ENCODE data around the gene CCNY. TPM values are rescaled to one million over a fixed set of nuclear protein-coding genes. Genes with fewer than 3 reads are reported as not detected.

The CCNY gene
- total RNA-seq, 1 experiment from 2014 or later: 62.2 TPM

GRCh38 chr10:35545079-35545657 lies 208.9 kb downstream of the CCNY start:
- H3K4me2 ChIP-seq (ENCODE audit: low read length): no peak overlapping the region
- H3K9ac ChIP-seq (ENCODE audit: low read length): no peak overlapping the region
- no peaks in the 10 kb centered on the region for H4K20me1 ChIP-seq (ENCODE audit: insufficient read depth)
- ChIA-PET CTCF (no interaction called here), POLR2A (no interaction called here), RAD21 (ENCODE audit: low non-redundant PET in 1 of 2, low total read pairs in 2 of 2, uncharacterized antibody in 2 of 2, unreplicated experiment in 2 of 2) (no interaction called here)
- intact Hi-C loops (cut with micrococcal nuclease): no loop called here
- H3K27me3 ChIP-seq (ENCODE audit: insufficient read depth, low read length): no peaks in the 10 kb centered on the region
- H3K4me1 ChIP-seq (ENCODE audit: control insufficient read depth in 1 of 2, insufficient read depth in 2 of 2, low read length in 2 of 2): no peaks in the 10 kb centered on the region; a peak in 1 of 4 replicates
- DNase-seq (ENCODE audit: low read depth, low spot score) (no peak), ATAC-seq (no peak)
- no peaks in the 10 kb centered on the region for H3K9me2 ChIP-seq (ENCODE audit: insufficient read depth)
- TF ChIP-seq ZNF274 (IDR thresholded peaks at IDR 0.05; ENCODE audit: low read depth, low read length): no peak
- no peak for TF ChIP-seq SIN3A (IDR thresholded peaks at IDR 0.05; ENCODE audit: low read depth)
- TF ChIP-seq EZH2phosphoT487 (IDR thresholded peaks at IDR 0.05; ENCODE audit: borderline replicate concordance): no peak
- TF ChIP-seq TCF7L2 (IDR thresholded peaks at IDR 0.05; ENCODE audit: borderline replicate concordance, extremely low read depth, insufficient read depth, insufficient read length): no peak
- TF ChIP-seq ELF1 (IDR thresholded peaks at IDR 0.05; ENCODE audit: borderline replicate concordance, low read depth): no peak
- TF ChIP-seq YY1 (IDR thresholded peaks at IDR 0.05; ENCODE audit: extremely low read depth, insufficient replicate concordance, low read depth, low read length): no peak
- no peak for TF ChIP-seq ATF3 (IDR thresholded peaks at IDR 0.05)
- TF ChIP-seq REST (IDR thresholded peaks at IDR 0.05; ENCODE audit: low read depth): no peak
- no peak for TF ChIP-seq SRF (IDR thresholded peaks at IDR 0.05; ENCODE audit: low read depth)
- no peak for TF ChIP-seq POLR2AphosphoS5 (IDR thresholded peaks at IDR 0.05; ENCODE audit: low read depth, low read length)
- TF ChIP-seq ZBTB33 (IDR thresholded peaks at IDR 0.05; ENCODE audit: extremely low read depth, insufficient replicate concordance, low read length): no peak
- TF ChIP-seq POLR2A (IDR thresholded peaks at IDR 0.05; ENCODE audit: borderline replicate concordance, extremely low read depth, insufficient read depth, insufficient read length): no peak
- no peak for TF ChIP-seq EZH2 (IDR thresholded peaks at IDR 0.05)
- no peak for TF ChIP-seq JUND (IDR thresholded peaks at IDR 0.05)
- TF ChIP-seq FOSL1 (IDR thresholded peaks at IDR 0.05; ENCODE audit: low read depth): no peak
- no peak overlapping the region for H3K4me3 ChIP-seq (replicated peaks in 1 of 2; ENCODE audit: low read depth in 1 of 2, low read length in 2 of 2)
- no peak overlapping the region for H3K27ac ChIP-seq (ENCODE audit: low read depth, low read length)
- no peaks in the 10 kb centered on the region for H3K9me3 ChIP-seq (ENCODE audit: control insufficient read depth in 1 of 2, insufficient read depth in 1 of 2, low read depth in 1 of 2, low read length in 2 of 2)
- no TSS peak for BruUV-seq (replicated peaks)
- no peak overlapping the region for H2AFZ ChIP-seq (ENCODE audit: low read depth, low read length, poor library complexity, severe bottlenecking)
- no peaks in the 10 kb centered on the region for H3K79me2 ChIP-seq (ENCODE audit: insufficient read depth, low read length)
- no peaks in the 10 kb centered on the region for H3K36me3 ChIP-seq (ENCODE audit: control insufficient read depth in 1 of 2, insufficient read depth in 2 of 2, low read length in 2 of 2)

All from HCT116 (cell line).